Suprapubic skin (tissue), 4 donors: Measurements from ENCODE around the gene AUTS2. TPM values are rescaled to one million over a fixed set of nuclear protein-coding genes. Genes with fewer than 3 reads are reported as not detected.

Experiments
- DNase-seq, 2 donors: peaks; one replicate each; pipeline ENCODE4 v3.0.0-alpha.2; 2019; ENCODE audit warnings: low spot score in 2 of 2
- H3K27ac ChIP-seq: fragments of 200-600 bp; sonication (generic); one replicate; pipeline ENCODE4 v1.5.1; 2019
- H3K27me3 ChIP-seq: fragments of 200-600 bp; sonication (generic); one replicate; pipeline ENCODE4 v1.5.1; 2019
- H3K36me3 ChIP-seq: fragments of 200-600 bp; sonication (generic); one replicate; pipeline ENCODE4 v1.5.1; 2019
- H3K4me1 ChIP-seq: fragments of 200-600 bp; sonication (generic); one replicate; pipeline ENCODE4 v1.5.1; 2019
- H3K4me3 ChIP-seq: fragments of 200-600 bp; sonication (generic); one replicate; pipeline ENCODE4 v1.5.1; 2019; ENCODE audit warnings: mild to moderate bottlenecking
- H3K9me3 ChIP-seq: fragments of 200-600 bp; sonication (generic); one replicate; pipeline ENCODE4 v1.5.1; 2019
- CTCF ChIP-seq, 2 donors: fragments of 200-600 bp in 1 of 2; fragments of 450-650 bp in 1 of 2; sonication (generic) in 1 of 2; IDR thresholded peaks; one replicate each; pipeline ENCODE4 v1.5.1; 2016 to 2019; ENCODE audit warnings: antibody characterized with exemption in 2 of 2, mild to moderate bottlenecking in 1 of 2, moderate library complexity in 1 of 2
- EP300 ChIP-seq: sonication (generic); formaldehyde crosslinking; IDR thresholded peaks from one replicate; pipeline ENCODE4 v1.6.1; 2017; ENCODE audit warnings: antibody characterized with exemption
- POLR2A ChIP-seq, 2 donors: fragments of 450-650 bp; IDR thresholded peaks; one replicate each; pipeline ENCODE4 v1.6.1; 2017; ENCODE audit warnings: antibody characterized with exemption in 2 of 2, mild to moderate bottlenecking in 2 of 2, moderate library complexity in 2 of 2
- POLR2AphosphoS5 ChIP-seq, 3 donors: sonication (generic); formaldehyde crosslinking; IDR thresholded peaks; one replicate each; pipeline ENCODE4 v1.6.1; 2017; ENCODE audit warnings: antibody characterized with exemption in 3 of 3
- WGBS: methylation state at CpG from one replicate; pipeline ENCODE4 v1.1.5; 2018; 5-methylcytosine and 5-hydroxymethylcytosine counted together
- total RNA-seq, 4 donors: library from RNA; depleted of rRNA; stranded (reverse); fragments of >200 nt; gene quantifications; one replicate each; pipeline ENCODE4 v1.1.0, GENCODE V29; 2016

Gene AUTS2
- total RNA-seq, 4 donors from 2014 or later: 31.0 to 102 (median 56.4) TPM

- peaks cover 50% of the 10 kb centered on the region for H3K4me1 ChIP-seq
- no peaks in the 10 kb centered on the region for H3K9me3 ChIP-seq
- TF ChIP-seq POLR2AphosphoS5 (IDR thresholded peaks at IDR 0.05) (no peak), EP300 (no peak), CTCF (IDR thresholded peaks at IDR 0.05) (no peak), POLR2A (IDR thresholded peaks at IDR 0.05) (no peak)
- whole genome bisulfite sequencing: 65% methylated on average over 5 of the region's 5 CpGs
- no peaks in the 10 kb centered on the region for H3K36me3 ChIP-seq
- no peak for DNase-seq
- peak overlapping the region; percentile 93 for H3K4me3 ChIP-seq
- no peaks in the 10 kb centered on the region for H3K27me3 ChIP-seq
- H3K27ac ChIP-seq: no peak overlapping the region
These were observed 2.6 kb downstream of the AUTS2 start for GRCh38 chr7:69600710-69601519.

- WGBS: 89% methylated on average over 2 of the region's 2 CpGs
- Histone ChIP-seq H3K9me3 (no peaks in the 10 kb centered on the region), H3K27me3 (no peaks in the 10 kb centered on the region), H3K4me1 (peaks cover 40% of the 10 kb centered on the region), H3K36me3 (no peaks in the 10 kb centered on the region), H3K27ac (no peak overlapping the region), H3K4me3 (no peak overlapping the region)
- no peak for DNase-seq
- TF ChIP-seq CTCF (IDR thresholded peaks at IDR 0.05) (no peak), POLR2A (IDR thresholded peaks at IDR 0.05) (no peak), EP300 (no peak), POLR2AphosphoS5 (IDR thresholded peaks at IDR 0.05) (no peak)
These were observed 4.2 kb downstream of the AUTS2 start for GRCh38 chr7:69602522-69602921.

GRCh38 chr7:69603351-69603750 is 5.1 kb downstream of the AUTS2 start:
- Histone ChIP-seq H3K4me3 (no peak overlapping the region), H3K27ac (no peak overlapping the region), H3K9me3 (no peaks in the 10 kb centered on the region), H3K36me3 (no peaks in the 10 kb centered on the region), H3K4me1 (peaks cover 37% of the 10 kb centered on the region), H3K27me3 (no peaks in the 10 kb centered on the region)
- no peak for DNase-seq
- no peak for TF ChIP-seq POLR2AphosphoS5 (IDR thresholded peaks at IDR 0.05)
- WGBS: 78% methylated on average over 3 of the region's 3 CpGs

- Histone ChIP-seq H3K36me3 (no peaks in the 10 kb centered on the region), H3K27ac (no peak overlapping the region), H3K4me3 (no peak overlapping the region), H3K4me1 (peaks cover 34% of the 10 kb centered on the region), H3K9me3 (no peaks in the 10 kb centered on the region), H3K27me3 (no peaks in the 10 kb centered on the region)
- DNase-seq: no peak
- 71% methylated on average over 2 of the region's 2 CpGs for WGBS
- TF ChIP-seq CTCF (IDR thresholded peaks at IDR 0.05) (no peak), EP300 (no peak), POLR2AphosphoS5 (IDR thresholded peaks at IDR 0.05) (no peak), POLR2A (IDR thresholded peaks at IDR 0.05) (no peak)
These were observed 5.7 kb downstream of the AUTS2 start for GRCh38 chr7:69603937-69604494.

GRCh38 chr7:69605070-69605469 is 6.8 kb downstream of the AUTS2 start:
- 84% methylated on average over 3 of the region's 3 CpGs for WGBS
- H3K36me3 ChIP-seq: no peaks in the 10 kb centered on the region

More at GRCh38 chr7:69605070-69605469, 6.8 kb downstream of the AUTS2 start:
- H3K4me3 ChIP-seq: no peak overlapping the region
- H3K9me3 ChIP-seq: no peaks in the 10 kb centered on the region
- no peaks in the 10 kb centered on the region for H3K27me3 ChIP-seq
- no peak overlapping the region for H3K27ac ChIP-seq
- H3K4me1 ChIP-seq: peaks cover 30% of the 10 kb centered on the region
- no peak for DNase-seq
- no peak for TF ChIP-seq EP300
- no peak for TF ChIP-seq CTCF (IDR thresholded peaks at IDR 0.05)
- no peak for TF ChIP-seq POLR2AphosphoS5 (IDR thresholded peaks at IDR 0.05)
- TF ChIP-seq POLR2A (IDR thresholded peaks at IDR 0.05): no peak
